ENCODE data around the gene ILF3. TPM values are rescaled to one million over a fixed set of nuclear protein-coding genes. Genes with fewer than 3 reads are reported as not detected.

ILF3 gene
- total RNA-seq, 4 donors from 2014 or later: 114 to 280 (median 132) TPM

- no peak for TF ChIP-seq EP300 (IDR thresholded peaks at IDR 0.05)
- Histone ChIP-seq H3K27ac (no peak overlapping the region), H3K9me3 (no peaks in the 10 kb centered on the region), H3K4me3 (no peak overlapping the region), H3K4me1 (peaks cover 4% of the 10 kb centered on the region), H3K27me3 (no peaks in the 10 kb centered on the region), H3K36me3 (peaks cover 27% of the 10 kb centered on the region)
- WGBS: 90% methylated on average over 12 of the region's 12 CpGs
- no peak for DNase-seq (ENCODE audit: low spot score in 2 of 2)
These were observed 52.8 kb downstream of the ILF3 start for GRCh38 chr19:10706990-10707389.

GRCh38 chr19:10707440-10707839 is 53.3 kb downstream of the ILF3 start:
- no peaks in the 10 kb centered on the region for H3K4me1 ChIP-seq
- WGBS: 95% methylated on average over 14 of the region's 16 CpGs
- no peak for DNase-seq (ENCODE audit: low spot score in 2 of 2)
- H3K4me3 ChIP-seq: no peak overlapping the region
- no peaks in the 10 kb centered on the region for H3K9me3 ChIP-seq
- no peak for TF ChIP-seq POLR2AphosphoS5 (IDR thresholded peaks at IDR 0.05)
- no peaks in the 10 kb centered on the region for H3K27me3 ChIP-seq
- no peak overlapping the region for H3K27ac ChIP-seq
- H3K36me3 ChIP-seq: peaks cover 31% of the 10 kb centered on the region

GRCh38 chr19:10708291-10708690 is 54.1 kb downstream of the ILF3 start:
- no peak for DNase-seq (ENCODE audit: low spot score in 2 of 2)
- no peaks in the 10 kb centered on the region for H3K4me1 ChIP-seq
- no peaks in the 10 kb centered on the region for H3K9me3 ChIP-seq
- H3K27me3 ChIP-seq: no peaks in the 10 kb centered on the region
- H3K4me3 ChIP-seq: no peak overlapping the region
- WGBS: 94% methylated on average over 7 of the region's 7 CpGs
- peaks cover 39% of the 10 kb centered on the region for H3K36me3 ChIP-seq
- TF ChIP-seq POLR2A (IDR thresholded peaks at IDR 0.05) (no peak), CTCF (IDR thresholded peaks at IDR 0.05) (no peak), POLR2AphosphoS5 (IDR thresholded peaks at IDR 0.05) (no peak), EP300 (IDR thresholded peaks at IDR 0.05) (no peak)
- no peak overlapping the region for H3K27ac ChIP-seq

GRCh38 chr19:10712045-10712444 is 57.9 kb downstream of the ILF3 start:
- no peak for TF ChIP-seq POLR2AphosphoS5 (IDR thresholded peaks at IDR 0.05)
- TF ChIP-seq POLR2A (IDR thresholded peaks at IDR 0.05): no peak
- no peak for TF ChIP-seq EP300 (IDR thresholded peaks at IDR 0.05)
- TF ChIP-seq CTCF (IDR thresholded peaks at IDR 0.05): no peak
- no peak for DNase-seq (ENCODE audit: low spot score in 2 of 2)
- H3K36me3 ChIP-seq: peaks cover 34% of the 10 kb centered on the region
- no peak overlapping the region for H3K27ac ChIP-seq
- no peaks in the 10 kb centered on the region for H3K9me3 ChIP-seq
- H3K27me3 ChIP-seq: no peaks in the 10 kb centered on the region
- peaks cover 4% of the 10 kb centered on the region for H3K4me1 ChIP-seq
- no peak overlapping the region for H3K4me3 ChIP-seq
- WGBS: 82% methylated on average over 13 of the region's 14 CpGs

- DNase-seq (ENCODE audit: low spot score in 2 of 2): no peak
- H3K27me3 ChIP-seq: no peaks in the 10 kb centered on the region
- no peak for TF ChIP-seq POLR2A (IDR thresholded peaks at IDR 0.05)
- no peak for TF ChIP-seq POLR2AphosphoS5 (IDR thresholded peaks at IDR 0.05)
- TF ChIP-seq CTCF (IDR thresholded peaks at IDR 0.05): no peak
- no peak for TF ChIP-seq EP300 (IDR thresholded peaks at IDR 0.05)
- H3K9me3 ChIP-seq: no peaks in the 10 kb centered on the region
- peaks cover 6% of the 10 kb centered on the region for H3K4me1 ChIP-seq
- WGBS: 88% methylated on average over 11 of the region's 23 CpGs
- H3K27ac ChIP-seq: no peak overlapping the region
- H3K4me3 ChIP-seq: no peak overlapping the region
- peaks cover 28% of the 10 kb centered on the region for H3K36me3 ChIP-seq
These were observed 58.6 kb downstream of the ILF3 start for GRCh38 chr19:10712754-10713153.

GRCh38 chr19:10713317-10713716 is 59.2 kb downstream of the ILF3 start:
- Histone ChIP-seq H3K27ac (no peak overlapping the region), H3K9me3 (no peaks in the 10 kb centered on the region), H3K36me3 (peaks cover 28% of the 10 kb centered on the region), H3K4me3 (no peak overlapping the region), H3K27me3 (no peaks in the 10 kb centered on the region), H3K4me1 (peaks cover 6% of the 10 kb centered on the region)
- WGBS: 71% methylated on average over 5 of the region's 5 CpGs
- no peak for DNase-seq (ENCODE audit: low spot score in 2 of 2)
- TF ChIP-seq CTCF (IDR thresholded peaks at IDR 0.05): no peak
- TF ChIP-seq POLR2A (IDR thresholded peaks at IDR 0.05): no peak
- no peak for TF ChIP-seq EP300 (IDR thresholded peaks at IDR 0.05)
- no peak for TF ChIP-seq POLR2AphosphoS5 (IDR thresholded peaks at IDR 0.05)

All from suprapubic skin (tissue), 4 donors.